Renal cortex interstitium (tissue), 11 donors: ENCODE measurements around the gene HMG20A. TPM values are rescaled to one million over a fixed set of nuclear protein-coding genes. Genes with fewer than 3 reads are reported as not detected.

Experiments used
- DNase-seq, 11 donors: peaks; one replicate each; pipeline ENCODE4 v3.0.0-alpha.2; 2013; ENCODE audit warnings: low read depth in 9 of 11, low spot score in 4 of 11; ENCODE audit errors: extremely low read depth in 1 of 11
- polyA plus RNA-seq, 3 donors: library from polyadenylated mRNA; unstranded; fragments of 120-200 nt; gene quantifications; one replicate each; pipeline ENCODE4 v1.2.1, GENCODE V29; 2013; ENCODE audit not compliant: insufficient read length in 3 of 3

Gene HMG20A
- polyA plus RNA-seq, 3 donors = 63.4 to 75.4 (median 63.9) TPM

DNA sequence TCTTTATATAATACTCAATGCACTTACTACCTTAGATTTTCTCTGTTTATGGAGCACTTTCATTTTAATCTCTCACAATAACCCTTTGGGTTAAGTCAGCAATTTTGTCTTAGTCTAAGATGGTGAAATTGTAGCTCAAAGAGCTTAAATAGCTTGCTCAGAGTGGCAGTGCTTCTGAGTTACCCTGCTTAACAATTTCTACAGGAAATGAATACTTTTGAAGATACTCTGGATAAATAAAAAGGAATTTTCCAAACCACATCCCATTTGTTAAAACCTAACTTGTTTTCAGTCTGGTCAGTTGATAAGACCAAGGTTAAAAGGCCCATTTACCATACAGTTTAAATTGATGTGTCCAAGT is 37.2 kb downstream of the HMG20A start:
- DNase-seq = no peak

DNA sequence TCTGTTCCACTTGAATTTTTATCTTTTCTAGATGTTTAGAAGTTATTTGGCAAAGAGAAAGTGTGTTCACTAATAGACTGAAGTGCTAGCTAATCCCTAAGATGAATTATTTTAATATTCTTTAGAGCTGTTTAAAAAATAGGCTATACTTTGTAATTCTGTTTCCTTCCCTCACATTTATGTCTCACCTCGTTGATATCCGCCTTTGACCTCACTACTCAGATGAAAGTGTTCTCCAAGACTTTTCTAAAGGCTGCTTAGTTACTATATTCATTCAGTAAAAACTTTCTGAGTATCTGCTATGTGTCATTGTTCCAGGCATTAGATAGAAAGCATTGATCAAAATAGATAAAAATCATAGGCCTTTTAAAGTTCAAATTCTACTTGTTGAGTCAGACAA is 38.3 kb downstream of the HMG20A start:
- DNase-seq = no peak

DNA sequence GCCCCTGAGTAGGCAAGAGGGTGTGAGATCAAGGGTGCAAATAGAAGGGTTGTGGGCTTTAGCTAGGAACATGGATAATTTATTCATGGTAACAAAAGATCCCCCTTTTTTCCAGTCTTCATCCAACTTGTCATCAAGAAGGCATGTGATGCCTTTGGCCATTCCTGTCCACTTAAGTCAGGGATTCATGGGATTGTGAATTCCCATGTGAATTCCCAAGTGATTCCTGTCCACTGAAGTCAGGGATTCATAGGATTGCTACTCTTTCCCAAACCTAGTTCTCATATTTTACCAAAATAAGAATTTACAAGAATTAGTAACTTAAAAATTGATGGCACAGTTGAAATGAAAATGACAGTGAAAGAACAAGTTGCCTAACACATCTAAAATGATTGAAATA is 40.8 kb downstream of the HMG20A start:
- DNase-seq = no peak

- no peak for DNase-seq
These were observed 43.6 kb downstream of the HMG20A start for GRCh38 chr15:77464129-77464865.

GRCh38 chr15:77466521-77466920 is 45.8 kb downstream of the HMG20A start:
- no peak for DNase-seq

DNA sequence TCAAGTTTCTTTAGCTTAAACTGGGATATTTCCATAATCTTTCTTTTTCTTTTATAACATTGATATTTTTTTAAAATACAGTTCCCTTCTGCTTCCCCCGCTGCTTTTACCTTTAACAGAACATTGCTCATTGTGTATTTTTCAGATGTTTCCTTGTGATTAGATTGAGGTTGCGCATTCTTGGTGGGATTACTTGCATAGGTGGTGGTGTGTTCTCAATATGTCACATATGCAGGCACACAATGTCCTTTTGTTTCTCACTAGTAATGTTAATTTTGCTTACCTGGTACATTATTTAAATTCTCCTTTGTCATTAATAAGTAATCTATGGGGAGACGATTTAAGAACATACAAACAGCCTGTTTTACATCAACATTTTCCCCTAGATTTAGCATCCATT is 48.2 kb downstream of the HMG20A start:
- no peak for DNase-seq

DNA sequence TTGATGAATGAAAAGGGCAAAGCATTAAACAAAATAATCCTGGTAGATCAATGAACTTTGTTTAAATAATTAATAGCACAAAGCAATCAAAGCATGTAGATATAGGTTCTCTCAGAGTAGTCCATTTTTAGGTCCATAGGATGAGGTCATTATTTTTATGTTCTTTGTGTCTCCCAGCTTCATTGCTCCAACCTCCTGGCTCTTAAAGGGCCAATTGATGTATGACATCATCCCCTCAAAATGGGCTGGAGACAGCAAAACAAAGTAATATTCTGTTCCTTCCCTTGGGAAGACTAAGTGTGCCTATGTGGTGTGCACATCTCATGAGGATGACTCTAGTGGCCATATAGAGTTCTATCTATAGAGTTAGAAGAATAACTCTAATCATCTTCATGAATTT is 49.5 kb downstream of the HMG20A start:
- DNase-seq = no peak

DNA sequence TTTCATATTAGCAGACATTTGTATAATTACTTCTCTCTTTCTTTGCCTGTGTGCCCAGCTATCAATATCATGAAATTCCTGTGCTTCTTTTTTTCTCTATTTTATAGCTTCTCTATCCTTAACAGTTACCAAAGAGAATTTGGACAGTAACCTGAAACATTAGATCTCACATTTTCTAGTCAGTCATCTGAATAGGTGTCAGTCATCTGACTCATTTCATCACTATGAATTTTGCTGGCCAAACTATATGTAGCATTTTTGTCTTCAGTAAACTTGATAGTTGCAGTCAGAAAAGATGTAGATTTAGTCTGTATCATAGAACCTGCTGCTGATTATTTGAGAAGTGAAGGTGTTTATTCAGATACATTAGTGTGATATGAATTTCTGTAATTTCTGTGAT is 52.6 kb downstream of the HMG20A start:
- no peak for DNase-seq

GRCh38 chr15:77474310-77474988 is 53.8 kb downstream of the HMG20A start:
- no peak for DNase-seq

GRCh38 chr15:77475001-77475400 is 54.3 kb downstream of the HMG20A start:
- DNase-seq = no peak

DNA sequence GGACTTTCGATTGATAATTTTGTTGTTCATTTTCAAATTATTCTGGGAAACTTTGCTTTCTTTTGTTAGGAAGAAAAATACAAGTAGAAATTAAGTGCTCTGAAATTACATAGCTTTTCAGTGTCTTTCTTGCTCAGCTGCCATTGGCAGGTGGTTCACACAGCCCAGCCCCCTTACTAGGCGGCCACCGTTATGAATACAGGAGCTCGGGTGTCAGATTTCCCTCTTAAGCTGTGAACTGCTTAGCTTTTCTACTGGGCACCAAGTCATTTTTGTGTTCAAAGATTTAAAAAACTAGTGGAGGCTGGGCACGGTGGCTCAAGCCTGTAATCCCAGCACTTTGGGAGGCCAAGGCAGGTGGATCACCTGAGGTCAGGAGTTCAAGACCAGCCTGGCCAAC is 55.2 kb downstream of the HMG20A start:
- DNase-seq = no peak

DNA sequence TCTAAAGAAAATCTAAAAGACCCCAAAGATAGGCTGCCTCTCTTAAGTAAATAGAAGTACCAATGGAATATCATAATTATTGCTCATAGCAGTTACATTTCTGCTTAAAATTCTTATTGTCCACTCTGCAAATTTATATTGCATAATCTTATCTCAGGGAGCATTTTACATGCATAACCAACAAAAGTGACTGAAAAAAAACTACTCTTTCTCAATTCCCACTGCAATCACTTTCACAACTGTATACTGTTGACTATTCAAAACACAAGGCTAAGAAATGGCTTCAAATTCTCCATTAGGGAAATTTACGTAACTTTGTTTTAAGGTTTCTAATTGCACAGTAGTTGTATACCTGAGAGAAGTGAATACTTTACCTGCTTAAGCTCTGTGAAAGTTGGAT is 56.3 kb downstream of the HMG20A start:
- DNase-seq = no peak

- no peak for DNase-seq
These were observed 57.4 kb downstream of the HMG20A start for GRCh38 chr15:77478051-77478450.

DNA sequence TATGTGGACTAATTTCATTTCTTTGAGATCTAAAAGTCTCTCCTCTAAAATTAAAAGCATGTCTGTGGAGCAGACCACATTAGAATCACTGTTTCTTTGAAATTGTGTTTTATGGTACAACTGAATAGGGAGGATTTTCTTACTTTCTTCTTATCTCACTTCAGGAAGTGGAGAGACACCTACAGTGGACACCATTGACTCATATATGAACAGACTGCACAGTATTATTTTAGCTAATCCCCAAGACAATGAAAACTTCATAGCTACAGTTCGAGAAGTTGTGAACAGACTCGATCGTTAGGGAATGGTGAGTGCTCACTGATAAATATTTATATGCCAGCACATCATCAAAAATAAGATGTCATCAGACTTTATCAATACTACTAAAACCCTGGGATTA is 58.3 kb downstream of the HMG20A start:
- DNase-seq = no peak

- DNase-seq = no peak
These were observed 60.4 kb downstream of the HMG20A start for GRCh38 chr15:77480859-77481633.

DNA sequence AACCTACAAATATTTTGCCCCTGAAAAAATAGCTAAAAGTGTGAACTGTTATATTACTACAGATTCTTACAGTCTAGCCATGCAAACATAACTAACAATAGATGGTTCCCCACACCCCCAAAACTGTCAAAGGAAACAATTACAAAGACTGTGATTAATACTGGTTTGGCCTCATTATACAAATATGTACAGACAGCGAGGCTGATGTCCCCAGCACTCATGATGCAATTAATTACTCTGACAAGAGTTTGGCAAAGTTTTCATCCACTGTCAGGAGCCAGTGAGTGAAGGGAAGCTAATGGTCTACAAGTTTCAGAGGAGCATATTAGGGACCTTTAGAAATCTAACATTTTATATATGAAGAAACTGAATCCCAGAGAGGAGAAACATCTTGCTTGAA is 61.0 kb downstream of the HMG20A start:
- DNase-seq = peak in 3 of 11 donors; percentile 50 to 70 (median 57)

GRCh38 chr15:77482570-77482969 is 61.9 kb downstream of the HMG20A start:
- no peak for DNase-seq

DNA sequence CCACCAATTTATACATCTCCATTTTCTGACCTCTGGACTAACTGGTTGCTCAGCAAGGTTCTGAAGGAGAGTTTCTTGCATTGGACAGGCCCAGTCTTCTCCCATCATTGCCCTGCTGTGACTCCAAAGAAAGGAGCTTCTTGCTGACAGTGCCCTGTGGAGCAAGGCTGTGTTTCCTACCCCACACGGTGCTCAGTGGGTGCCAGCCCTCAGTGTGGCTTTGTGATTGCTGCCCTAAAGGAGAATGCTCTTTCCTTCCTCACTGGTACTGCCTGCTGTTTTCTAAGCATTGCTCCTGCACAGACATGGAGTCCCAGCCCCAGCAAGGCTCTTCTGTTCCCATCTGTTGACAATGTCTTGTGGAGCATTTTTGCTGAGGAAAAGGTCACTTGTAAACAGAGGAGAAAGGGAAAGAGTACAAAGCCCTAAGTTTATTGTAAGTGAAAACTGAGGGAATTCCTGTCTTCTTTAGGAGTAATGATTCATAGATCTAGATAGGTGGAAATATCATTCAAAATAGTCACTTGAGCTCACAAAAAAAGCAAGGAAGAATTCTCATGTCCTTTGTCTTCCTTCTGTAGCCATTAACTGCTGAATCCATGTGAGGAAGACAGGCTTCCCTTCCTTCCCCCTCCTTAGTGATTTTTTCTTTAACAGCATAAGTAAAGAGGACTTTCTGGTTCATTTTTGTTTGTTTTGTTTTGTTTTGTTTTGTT is 62.9 kb downstream of the HMG20A start:
- no peak for DNase-seq

DNA sequence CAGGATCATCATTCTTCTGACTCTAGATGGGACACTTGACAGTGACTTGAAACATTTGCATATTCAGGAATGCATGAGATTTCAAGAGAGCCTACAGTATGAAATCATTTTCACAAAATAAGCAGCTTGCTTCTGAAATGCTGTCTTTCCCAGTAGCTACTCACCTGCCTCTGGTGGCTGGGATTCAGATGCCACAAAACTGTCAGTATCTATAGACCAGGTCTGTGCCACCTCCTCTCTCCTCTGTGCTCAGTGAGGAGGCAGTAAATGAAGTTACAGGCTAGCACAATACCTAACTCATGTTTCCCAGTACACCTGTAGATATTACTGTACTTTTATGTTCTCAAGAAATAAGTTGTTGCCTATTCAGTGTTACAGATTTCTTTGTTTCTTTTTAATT is 64.3 kb downstream of the HMG20A start:
- DNase-seq = no peak
